ENCODE results near the gene AMFR. TPM values are rescaled to one million over a fixed set of nuclear protein-coding genes. Genes with fewer than 3 reads are reported as not detected.

AMFR gene
- total RNA-seq, 1 experiment from 2014 or later: 209 TPM

DNA sequence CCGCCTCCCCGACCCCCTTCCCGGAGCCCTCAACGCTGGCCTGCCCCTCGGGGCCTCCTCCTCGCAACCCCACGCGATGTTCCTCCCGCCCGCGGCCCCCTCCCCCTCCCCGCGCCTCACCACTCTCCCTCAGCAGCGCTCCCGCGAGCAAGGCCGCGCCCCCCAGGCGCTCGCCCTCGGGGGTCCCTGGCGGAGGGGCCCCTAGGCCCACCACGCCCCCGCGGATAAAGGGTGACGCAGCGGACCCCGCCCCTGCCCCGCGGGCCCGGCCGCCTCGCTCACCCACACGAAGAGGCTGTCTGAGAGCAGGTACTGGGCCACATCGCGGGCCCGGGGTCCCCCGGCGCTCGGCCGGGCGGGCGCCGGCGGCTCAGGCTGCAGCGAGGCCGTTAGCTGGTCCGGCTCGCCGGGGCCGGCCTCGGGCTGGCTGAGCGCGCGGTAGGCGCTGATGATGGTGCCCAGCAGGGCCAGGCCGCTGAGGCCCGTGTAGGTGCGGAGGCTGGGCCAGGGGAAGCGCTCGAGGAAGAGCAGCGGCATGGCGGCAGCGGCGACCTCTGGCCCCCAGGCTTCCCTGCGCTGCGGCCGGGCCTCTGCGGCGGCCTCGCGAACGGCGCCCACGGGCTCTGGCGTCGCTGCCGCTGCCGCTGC, 430 bp downstream of the AMFR start:
- DNase-seq (ENCODE audit: extremely low read depth, low read depth): no peak

DNA sequence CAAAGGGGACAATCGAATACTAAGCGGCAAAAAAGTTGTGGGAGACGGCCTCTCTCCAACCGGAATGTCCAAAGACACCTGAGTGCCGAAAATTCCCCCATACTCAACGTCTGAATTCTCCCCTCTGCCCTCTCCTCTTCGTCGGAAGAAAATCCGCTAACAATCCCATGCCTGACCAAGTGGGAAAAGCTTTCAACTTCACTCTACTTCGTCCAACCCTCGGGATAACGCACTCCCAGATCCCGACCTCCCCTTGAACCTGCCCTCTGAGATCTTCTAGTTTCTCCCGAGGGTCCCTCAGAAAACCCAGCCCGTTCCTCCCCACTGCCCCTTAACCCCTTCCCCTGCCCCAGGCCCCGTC, 961 bp downstream of the AMFR start:
- no peak for DNase-seq (ENCODE audit: extremely low read depth, low read depth)

DNA sequence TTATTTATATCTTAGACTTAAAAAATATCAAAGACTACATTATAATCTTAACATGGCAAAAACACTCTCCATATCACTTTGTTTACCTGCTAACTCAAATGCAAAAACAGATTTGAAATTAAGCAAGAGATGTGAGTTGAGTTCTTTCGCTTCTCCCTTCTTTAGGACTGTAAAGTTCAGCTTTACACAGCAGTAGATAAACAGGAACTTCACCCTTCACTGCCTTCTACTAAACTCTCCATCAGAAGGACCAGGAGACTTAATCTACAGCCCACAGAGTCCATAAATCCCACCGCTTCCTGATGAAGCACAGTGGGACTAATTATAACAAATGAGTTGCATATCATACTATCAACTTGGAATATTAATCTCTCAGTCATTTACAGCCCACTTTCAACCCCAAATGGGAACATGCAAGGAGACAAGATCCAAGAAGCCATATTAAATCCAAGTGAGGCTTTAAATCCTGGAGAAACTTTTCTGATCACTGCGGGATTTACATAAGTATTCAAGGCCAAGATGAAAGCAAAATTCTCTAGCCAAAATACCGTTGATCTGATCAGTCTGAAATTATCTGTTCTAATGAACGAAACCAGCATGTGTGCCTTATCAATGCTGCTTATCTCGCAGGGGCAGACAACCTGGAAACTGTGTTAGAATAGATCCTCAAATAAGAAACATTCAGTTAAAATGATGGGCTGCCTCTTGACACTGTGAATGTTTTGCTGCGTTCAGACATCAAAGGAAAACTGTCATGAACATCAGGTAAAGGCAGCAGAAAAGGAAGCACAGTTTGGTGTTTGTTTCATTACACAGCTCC, 1.6 kb downstream of the AMFR start:
- no peak for DNase-seq (ENCODE audit: extremely low read depth, low read depth)

DNA sequence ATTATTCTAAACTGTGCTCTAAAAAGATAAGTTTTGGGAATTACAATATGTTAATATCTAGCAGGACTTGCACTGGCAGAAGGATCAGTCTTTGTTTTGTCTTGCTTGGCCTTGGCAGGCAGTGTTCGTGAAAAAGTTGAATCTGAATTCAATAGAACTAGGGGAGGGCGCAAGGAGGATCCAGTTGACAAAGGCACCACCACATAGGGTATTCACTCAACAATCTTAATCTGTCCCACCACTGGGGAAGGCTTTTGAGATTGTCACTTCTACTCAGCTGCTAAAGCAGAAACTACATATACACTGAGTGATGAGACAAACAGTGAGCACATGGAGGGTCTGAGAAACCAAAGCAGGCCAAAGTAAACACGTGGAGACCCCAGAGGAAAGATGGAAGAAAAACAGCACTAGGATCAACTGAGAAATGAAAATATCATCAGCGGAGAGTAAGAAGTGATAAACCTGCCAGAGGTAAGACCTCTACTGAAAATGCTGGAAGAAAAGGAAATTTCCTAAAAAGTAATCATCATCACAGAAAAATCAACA, 2.4 kb downstream of the AMFR start:
- DNase-seq (ENCODE audit: extremely low read depth, low read depth): no peak

DNA sequence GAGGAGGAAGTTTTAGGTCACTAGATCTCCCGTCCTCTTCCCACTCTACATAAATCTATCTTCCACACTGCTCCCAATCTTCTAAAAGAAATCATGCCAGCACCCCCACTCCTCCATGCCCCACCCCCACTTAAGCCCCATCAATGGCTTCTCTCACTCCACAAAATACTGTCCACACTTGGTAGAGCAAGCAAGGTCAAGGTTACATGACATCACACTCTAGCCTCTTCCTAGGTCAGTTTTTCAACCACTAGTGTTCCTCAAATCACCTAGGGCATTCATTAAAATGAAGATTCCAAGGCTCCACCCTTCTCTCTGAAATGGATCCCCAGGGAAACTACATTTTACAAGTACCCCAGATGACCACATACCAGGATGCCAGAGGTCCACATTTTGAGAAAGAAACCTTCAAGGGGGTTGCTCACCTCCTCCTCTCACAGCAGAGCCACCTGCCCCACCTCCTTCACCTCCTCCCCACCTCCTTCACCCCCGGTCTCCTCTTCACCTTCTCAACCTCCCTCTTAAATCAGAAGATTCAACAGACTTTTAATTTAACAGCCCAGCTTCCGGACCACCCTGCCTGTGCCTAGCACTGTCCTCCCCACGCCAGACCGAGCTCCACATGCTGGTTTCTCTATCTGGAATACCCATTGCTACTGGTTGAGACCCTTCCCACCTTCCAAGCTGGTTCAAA, 3.2 kb downstream of the AMFR start:
- no peak for DNase-seq (ENCODE audit: extremely low read depth, low read depth)

DNA sequence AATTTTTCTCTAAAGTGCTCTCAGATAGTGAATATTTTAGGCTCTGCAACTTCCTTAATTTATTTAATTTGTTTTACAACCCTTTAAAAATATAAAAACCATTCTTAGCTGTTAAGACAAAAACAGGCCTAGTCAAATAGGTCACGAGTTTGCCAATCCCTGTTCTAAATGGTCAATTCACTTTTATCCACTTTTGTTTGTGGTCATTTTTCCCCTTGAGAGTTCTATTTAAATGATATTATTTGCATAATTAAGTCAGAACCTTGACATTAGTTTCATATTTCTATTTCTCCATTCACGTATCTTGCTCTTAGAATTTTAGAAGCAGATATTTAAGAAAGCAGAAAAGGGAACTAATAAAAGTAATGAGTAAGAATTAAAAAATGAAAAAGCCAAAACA, 4.0 kb downstream of the AMFR start:
- DNase-seq (ENCODE audit: extremely low read depth, low read depth): no peak

DNA sequence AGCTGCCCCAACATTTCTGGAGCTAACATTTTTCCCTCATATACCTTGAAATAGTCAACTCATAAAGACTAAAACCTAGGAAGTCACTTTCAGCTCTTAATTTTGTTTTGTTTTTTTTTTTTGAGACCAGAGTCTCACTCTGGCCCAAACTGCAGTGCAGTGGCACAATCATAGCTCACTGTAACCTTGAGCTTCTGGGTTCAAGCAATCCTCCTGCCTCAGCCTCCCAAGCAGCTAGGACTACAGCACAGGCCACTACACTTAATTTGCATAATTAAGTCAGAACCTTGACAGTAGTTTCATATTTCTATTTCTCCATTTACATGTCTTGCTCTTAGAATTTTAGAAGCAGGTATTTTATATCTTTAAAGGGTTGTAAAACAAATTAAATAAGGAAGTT, 4.7 kb downstream of the AMFR start:
- DNase-seq (ENCODE audit: extremely low read depth, low read depth): no peak

DNA sequence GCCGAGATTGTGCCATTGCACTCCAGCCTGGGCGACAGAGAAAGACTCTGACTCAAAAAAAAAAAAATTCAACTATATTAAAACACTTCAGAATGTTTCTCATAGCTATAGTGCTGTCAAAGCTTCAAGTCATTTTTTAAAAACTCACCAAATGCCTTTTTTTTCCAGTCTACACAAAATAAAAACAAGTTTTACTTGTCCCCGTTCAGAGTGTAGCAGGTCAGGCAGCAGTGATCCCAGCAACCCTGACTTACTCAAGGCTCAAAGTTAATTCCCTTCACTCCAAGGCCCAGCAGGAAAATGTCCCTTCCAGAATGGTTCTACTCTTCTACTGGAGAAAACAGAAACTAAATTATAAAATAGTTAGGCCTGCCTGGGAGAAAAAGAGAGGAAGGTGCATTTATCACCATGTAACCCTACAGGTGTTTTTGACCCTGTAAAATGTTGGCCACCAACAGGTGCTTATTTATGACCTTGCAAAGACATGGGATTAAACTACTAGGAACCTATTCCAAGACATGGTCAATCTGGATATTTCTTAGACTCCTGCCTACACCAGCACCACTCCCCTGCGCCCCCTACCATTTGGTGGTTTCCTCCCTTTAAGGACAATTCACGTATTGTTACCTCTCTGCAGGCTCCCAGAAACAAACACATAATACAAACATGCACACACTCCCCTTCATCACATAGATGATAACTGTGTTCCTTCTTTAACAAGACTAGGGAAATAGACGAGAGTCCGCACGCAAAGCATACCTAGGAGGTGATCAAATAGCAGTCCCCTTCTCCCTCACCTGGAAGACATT, 5.4 kb downstream of the AMFR start:
- no peak for DNase-seq (ENCODE audit: extremely low read depth, low read depth)

DNA sequence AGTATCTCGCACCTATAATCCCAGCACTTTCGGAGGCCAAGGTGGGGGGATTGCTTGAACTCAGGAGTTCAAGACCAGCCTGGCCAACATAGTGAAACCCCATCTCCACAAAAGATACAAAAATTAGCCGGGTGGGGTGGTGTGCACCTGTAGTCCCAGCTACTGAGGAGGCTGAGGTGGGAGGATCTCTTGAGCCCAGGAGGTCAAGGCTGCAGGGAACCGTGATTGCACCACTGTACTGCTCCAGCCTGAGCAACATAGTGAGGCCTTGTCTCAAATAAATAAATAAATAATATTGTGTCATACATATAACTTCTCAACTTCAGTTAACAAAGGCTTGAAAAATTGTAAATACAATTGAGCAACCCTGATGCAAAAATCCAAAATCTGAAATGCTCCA, 8.2 kb downstream of the AMFR start:
- DNase-seq (ENCODE audit: extremely low read depth, low read depth): no peak

DNA sequence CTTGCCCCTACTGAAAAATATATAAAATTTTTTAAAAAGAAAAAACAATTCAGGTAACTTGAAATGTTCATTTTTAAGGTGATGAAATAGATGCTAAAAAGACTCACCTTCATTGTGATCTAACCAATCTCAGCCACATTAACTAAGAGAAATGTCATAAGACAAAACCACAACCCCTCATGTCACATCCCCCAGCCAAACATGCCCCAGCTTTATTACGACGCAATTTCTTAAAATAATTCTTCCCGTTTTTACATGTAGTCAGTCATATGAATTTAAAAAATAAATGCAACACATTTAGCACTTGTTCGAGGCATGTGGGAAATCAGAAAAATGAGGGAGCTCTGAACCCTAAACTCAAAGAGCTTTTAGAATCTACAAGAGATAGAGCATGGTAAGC, 9.5 kb downstream of the AMFR start:
- DNase-seq (ENCODE audit: extremely low read depth, low read depth): no peak

DNA sequence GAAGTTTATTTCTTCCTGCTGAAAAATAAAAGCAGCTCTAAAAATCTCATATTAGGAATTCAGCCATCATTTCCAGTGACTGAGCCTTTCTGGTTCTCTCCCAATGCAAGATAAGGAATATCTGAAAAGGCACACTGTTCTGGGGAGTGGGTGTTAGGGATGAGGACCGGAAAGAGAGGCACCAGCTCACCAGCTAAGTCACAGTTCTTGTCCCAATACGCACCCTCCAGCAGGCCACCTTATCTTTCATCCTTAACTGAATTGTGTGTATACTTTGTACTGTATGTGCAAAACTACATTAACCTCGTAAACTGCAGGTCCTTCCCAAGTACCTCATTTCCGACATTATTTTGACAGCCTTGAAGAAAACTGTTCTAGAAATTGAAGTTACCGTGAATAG, 11.0 kb downstream of the AMFR start:
- DNase-seq (ENCODE audit: extremely low read depth, low read depth): no peak

DNA sequence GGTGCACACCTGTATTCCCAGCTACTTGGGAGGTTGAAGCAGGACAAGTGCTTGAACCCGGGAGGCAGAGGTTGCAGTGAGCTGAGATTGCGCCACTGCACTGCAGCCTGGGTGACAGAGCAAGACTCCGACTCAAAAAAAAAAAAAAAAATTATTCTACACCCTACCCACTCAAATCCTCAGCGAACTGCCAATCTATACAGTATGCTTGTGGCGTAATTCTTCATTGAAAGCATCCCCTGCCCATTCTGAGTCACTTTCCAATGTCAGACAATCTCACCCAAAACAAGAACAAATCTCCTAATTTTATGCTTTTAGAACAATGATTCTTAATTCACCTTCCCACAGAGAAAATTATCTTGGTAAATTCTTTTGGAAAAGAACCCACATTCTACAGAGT, 12.0 kb downstream of the AMFR start:
- DNase-seq (ENCODE audit: extremely low read depth, low read depth): no peak

DNA sequence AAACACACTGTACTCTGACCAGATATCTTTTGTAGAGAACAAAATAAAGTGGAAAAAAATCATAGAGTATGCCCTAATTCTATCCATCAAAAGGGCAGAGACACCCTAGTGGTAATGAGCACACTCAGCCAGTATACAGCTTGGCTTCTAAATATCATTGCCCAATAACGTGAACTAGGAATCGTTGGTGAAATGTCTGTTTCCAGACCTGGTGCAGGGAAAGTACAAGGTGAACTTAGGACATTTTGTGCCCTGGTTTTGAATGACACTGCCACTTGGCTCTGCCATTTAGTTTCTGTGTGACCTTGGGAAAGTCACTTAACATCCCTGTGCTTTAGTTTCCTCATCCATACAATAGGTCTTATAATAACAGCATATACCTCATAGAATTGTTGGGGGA, 13.7 kb downstream of the AMFR start:
- DNase-seq (ENCODE audit: extremely low read depth, low read depth): no peak

DNA sequence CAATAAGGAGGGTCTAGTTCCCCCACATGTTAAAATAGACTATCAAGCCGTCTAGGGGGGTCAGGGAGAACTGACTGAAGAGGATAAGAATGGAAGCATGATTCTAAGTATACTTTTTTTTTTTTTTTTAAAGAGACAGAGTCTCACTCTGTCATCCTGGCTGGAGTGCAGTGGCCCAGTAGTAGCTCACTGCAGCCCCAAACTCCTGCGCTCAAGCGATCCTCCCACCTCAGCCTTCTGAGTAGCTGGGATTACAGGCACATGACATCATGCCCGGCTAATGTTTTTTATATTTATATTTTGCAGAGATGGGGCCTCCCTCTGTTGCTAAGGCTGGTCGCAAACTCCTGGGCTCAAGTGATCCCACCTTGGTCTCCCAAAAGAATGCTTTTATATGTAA, 14.2 kb downstream of the AMFR start:
- DNase-seq (ENCODE audit: extremely low read depth, low read depth): no peak

DNA sequence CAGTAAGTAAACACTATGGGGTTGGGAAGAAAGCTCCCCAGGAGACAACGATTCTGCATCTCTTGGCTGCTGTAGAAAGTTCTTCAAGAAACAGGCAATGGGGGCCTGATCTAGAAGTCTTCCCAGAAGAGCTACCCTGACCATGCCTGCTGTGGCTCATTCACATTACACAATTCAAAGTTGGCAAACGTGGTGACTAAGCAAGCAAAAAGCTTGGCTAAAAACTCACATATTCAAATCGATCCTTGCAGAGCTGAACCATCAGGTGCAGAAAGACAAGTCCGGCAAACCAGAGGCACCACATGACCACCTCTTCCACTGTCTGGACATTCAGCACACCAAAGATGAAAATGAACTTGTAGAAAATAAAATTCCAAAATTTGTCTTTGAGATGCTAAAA, 16.1 kb downstream of the AMFR start:
- no peak for DNase-seq (ENCODE audit: extremely low read depth, low read depth)

DNA sequence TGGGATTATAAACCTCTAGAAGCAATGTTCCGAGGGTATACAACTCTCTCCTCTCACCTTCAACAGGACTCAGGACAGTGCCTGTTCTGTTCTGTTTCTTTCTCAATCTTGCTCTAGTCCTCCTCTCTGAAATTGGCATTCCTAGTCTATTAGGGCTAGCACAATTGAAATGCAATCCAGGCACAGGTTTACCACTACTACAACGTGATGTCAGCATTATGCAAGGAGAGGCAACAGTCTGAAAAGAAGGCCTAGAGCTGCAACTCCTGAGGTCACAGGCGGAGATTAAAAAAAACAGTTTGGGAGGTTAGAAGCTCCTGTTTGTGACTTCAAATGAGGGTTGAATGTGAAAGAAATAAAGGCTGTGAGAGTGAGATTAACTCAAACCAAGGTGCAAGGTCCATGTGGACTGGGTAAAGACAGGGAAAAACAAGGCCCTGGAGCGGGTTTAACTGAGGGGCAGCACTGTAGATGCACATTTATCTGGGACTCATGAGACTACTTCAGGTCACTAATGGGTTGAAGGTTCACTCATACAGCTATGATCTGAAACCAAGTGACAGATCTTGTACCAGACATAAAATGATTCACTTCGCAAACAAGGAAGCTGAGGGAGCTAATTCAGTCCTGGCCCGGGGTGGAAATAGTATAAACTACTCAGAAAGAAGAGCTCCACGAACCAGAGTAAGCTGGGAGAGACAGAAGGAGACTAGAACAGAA, 16.8 kb downstream of the AMFR start:
- no peak for DNase-seq (ENCODE audit: extremely low read depth, low read depth)

DNA sequence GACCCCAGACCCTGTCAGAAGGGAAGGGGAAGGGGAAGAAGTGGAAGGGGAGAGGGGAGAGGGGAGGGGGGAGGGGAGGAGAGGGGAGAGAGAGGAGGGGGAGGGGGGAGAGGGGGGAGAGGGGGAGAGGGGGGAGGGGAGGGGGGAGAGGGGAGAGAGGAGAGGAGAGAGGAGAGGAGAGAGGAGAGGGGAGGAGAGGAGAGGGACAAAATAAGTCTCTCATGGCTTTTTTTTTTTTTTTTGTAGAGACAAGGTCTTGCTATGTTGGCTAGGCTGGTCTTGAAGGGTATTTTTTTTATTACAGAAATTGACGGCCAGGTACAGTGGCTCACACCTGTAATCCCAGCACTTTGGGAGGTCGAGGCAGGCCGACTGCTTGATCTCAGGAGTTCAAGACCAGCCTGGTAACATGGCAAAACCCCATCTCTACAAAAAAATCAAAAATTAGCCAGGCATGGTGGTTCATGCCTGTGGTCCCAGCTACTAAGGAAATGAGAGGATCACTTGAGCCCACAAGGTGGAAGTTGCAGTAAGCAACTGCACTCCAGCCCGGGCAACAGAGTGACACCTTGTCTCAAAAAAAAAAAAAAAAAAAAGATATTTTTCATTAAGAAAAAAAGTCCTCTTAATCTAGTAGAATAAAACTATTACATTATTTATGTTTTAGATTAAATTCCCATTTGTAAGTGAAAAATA, 19.2 kb downstream of the AMFR start:
- DNase-seq (ENCODE audit: extremely low read depth, low read depth): no peak

DNA sequence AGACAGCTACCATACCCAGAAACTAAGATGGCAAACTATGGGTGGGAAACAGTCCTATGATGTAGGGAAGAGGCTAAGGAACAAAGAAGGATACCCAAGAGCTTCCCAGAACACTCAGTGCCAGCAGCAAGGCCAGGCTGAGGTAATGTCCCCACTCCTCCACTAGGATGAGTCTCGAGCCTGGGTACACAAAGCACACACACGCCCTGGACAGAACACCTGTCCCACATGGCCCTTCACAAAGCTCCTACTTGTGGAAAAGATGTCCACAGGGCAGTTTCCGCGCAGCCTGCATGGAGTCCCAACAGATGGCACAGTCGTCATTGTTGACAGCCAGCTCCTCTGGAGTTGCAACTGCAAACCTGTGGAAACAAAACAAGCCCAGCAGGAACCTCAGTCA, 23.9 kb downstream of the AMFR start:
- DNase-seq (ENCODE audit: extremely low read depth, low read depth): no peak

DNA sequence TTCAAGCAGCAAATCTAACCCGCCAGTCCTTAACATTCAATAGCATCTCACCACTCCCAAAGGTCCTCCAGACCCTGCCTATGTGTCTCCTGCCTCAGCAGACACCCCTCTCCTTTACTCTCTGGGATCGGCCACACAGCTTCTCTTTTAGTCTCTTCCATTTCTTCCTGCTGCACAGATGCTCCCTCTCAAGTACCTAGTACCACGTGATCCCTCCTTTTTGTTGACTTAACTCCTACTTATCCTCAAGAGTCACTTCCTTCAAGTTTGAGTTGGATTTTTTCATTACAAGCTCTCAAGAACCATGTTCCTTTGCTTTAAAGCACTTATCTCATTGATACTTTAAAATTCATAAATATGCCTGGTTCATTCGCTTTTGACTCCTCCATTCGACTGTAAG, 24.9 kb downstream of the AMFR start:
- no peak for DNase-seq (ENCODE audit: extremely low read depth, low read depth)

DNA sequence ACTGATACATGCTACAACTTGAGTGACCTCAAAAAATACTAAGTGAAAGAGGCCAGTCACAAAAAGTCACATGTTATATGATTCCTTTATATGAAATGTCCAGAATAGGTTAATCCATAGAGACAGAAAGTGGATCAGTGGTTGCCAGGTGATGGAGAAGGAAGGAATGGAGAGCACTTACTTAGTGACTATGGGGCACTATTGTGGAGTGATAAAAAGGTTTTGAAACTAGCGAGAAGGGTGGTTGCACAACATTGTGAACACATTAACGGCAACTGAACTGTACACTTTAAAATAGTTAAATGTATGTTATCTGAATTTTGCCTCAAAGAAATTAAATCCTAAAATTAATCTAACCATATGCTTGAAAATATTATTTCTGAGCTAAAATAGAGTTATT, 25.9 kb downstream of the AMFR start:
- DNase-seq (ENCODE audit: extremely low read depth, low read depth): no peak

Measured in NCI-H460 (cell line).